Transverse colon (tissue), 3 donors: ENCODE measurements around the gene FAM131C.

ENCODE experiments used
- CTCF ChIP-seq, 5 experiments: fragments of 200-600 bp in 3 of 5; fragments of 450-650 bp in 2 of 5; sonication (generic) in 3 of 5; IDR thresholded peaks; 1 replicate in 2 of 5; 2 replicates in 3 of 5; pipeline ENCODE4 v1.5.1; 2016 to 2017; ENCODE audit warnings: antibody characterized with exemption in 5 of 5, inconsistent platforms in 3 of 5, mild to moderate bottlenecking in 2 of 5, moderate library complexity in 1 of 5
- POLR2A ChIP-seq: fragments of 450-650 bp; IDR thresholded peaks from one replicate; pipeline ENCODE4 v1.6.1; 2016; ENCODE audit warnings: antibody characterized with exemption, mild to moderate bottlenecking, moderate library complexity

- TF ChIP-seq CTCF (IDR thresholded peaks at IDR 0.05) (no peak), POLR2A (no peak)
These were observed 61.4 kb downstream of the FAM131C start for GRCh38 chr1:16011936-16012589.
